Adipocyte (in vitro differentiated cells): ENCODE data around the gene CAT.
A peak's percentile ranks its signal among the peaks of the same experiment; 100 is the strongest.

Experiments
- DNase-seq: peaks from one replicate; pipeline ENCODE4 v3.0.0-alpha.2; 2015; ENCODE audit warnings: low read depth
- H3K27me3 ChIP-seq: replicated peaks from 2 replicates; pipeline ENCODE4 v1.7.0; 2013; ENCODE audit warnings: mild to moderate bottlenecking, low read length, moderate library complexity; ENCODE audit not compliant: control insufficient read depth, insufficient read depth
- H3K36me3 ChIP-seq: 2 replicates; pipeline ENCODE4 v1.7.0; 2013; ENCODE audit warnings: low read length, mild to moderate bottlenecking, moderate library complexity; ENCODE audit not compliant: control insufficient read depth, insufficient read depth, severe bottlenecking
- H3K4me1 ChIP-seq: 2 replicates; pipeline ENCODE4 v1.7.0; 2013; ENCODE audit warnings: mild to moderate bottlenecking, low read length, moderate library complexity; ENCODE audit not compliant: control insufficient read depth, insufficient read depth
- H3K4me3 ChIP-seq: 2 replicates; pipeline ENCODE4 v1.7.0; 2013; ENCODE audit warnings: mild to moderate bottlenecking, low read length, moderate library complexity
- H3K9ac ChIP-seq: 2 replicates; pipeline ENCODE4 v1.7.0; 2013; ENCODE audit warnings: mild to moderate bottlenecking, low read length, moderate library complexity
- H3K9me3 ChIP-seq: 2 replicates; pipeline ENCODE4 v1.7.0; 2013; ENCODE audit warnings: mild to moderate bottlenecking, low read length, moderate library complexity; ENCODE audit not compliant: control insufficient read depth

CAT gene

DNA sequence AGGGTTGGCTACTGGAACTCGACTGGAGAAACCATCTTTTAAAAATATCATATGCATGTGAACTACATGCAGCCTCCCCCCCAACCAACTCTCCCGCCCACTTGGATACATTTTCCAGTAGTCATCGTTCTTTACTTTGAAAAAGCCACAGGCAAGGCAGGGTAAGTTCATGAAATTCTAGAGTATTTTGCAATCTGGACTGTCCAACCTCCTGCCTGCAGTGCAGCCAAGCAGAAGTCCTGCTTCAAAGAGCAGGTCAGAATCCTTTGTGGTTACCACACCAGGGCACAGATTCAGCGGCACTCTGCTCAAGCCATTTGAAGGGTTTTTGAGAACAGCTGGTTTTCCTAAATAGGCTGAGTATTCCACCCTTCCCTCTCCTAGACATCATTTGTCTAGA, 62.8 kb downstream of the CAT start:
- peak; percentile 93 for DNase-seq
- Histone ChIP-seq H3K36me3 (no peaks in the 10 kb centered on the region), H3K4me1 (peaks cover 17% of the 10 kb centered on the region), H3K27me3 (no peaks in the 10 kb centered on the region), H3K9ac (no peak overlapping the region), H3K4me3 (no peak overlapping the region), H3K9me3 (no peaks in the 10 kb centered on the region)

DNA sequence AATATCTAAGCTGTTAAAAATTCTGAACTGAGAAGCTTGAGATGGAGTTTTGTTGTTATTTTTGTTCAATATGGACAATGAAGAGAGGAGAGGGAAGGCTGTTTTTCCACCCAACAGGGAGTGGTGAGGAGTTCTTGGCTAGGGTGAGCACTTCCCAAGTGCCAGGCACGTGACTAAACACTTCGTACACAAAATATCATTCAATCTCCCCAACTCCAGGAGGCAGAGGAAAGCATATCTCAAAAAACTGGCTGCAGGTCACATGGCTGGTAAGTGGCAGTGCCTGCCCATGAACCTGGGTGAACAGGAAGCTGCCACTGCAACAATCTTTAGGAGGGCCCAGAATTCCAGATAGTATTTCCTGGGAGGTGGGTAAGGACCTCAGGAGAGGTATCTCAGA, 63.2 kb downstream of the CAT start:
- Histone ChIP-seq H3K4me3 (no peak overlapping the region), H3K27me3 (no peaks in the 10 kb centered on the region), H3K36me3 (no peaks in the 10 kb centered on the region), H3K9me3 (no peaks in the 10 kb centered on the region), H3K4me1 (peaks cover 17% of the 10 kb centered on the region), H3K9ac (no peak overlapping the region)
- peak; percentile 48 for DNase-seq

DNA sequence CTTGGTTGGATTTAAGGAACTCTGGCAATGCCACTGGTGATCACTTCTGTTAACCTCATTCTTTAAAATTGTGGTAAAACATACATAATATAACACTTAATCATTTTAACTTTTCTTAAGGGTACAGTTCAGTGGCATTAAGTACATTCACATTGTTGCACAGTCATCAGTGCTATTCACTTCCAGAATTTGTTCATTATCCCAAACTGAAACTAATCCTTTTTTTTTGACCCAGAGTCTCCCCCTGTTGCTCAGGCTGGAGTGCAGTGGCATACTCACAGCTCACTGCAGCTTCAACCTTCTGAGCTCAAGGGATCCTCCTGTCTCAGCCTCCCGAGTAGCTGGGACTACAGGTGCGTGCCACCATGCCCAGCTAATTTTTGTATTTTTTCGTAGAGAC, 64.2 kb downstream of the CAT start:
- H3K27me3 ChIP-seq, result no peaks in the 10 kb centered on the region
- DNase-seq, result no peak
- H3K4me3 ChIP-seq, result no peak overlapping the region
- no peaks in the 10 kb centered on the region for H3K9me3 ChIP-seq
- peaks cover 17% of the 10 kb centered on the region for H3K4me1 ChIP-seq
- no peak overlapping the region for H3K9ac ChIP-seq
- no peaks in the 10 kb centered on the region for H3K36me3 ChIP-seq

DNA sequence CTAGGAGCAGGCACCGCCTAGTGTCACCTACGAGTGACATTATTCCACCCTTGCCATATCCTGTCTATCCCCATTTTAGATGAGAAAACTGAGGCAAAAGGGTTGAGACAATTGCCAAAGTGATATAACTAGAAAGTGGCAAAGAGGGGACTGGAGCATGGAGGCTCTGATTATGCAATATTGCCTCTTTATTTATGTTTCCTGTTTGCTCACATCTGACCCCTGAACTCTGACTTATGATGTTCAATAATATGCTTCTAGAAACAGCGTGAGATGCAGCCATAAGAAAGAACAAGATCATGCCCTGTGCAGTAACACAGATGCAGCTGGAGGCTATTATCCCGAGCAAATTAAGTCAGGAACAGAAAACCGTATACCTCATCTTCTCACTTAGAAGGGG, 67.1 kb downstream of the CAT start:
- DNase-seq, result no peak
- H3K4me1 ChIP-seq, result peaks cover 17% of the 10 kb centered on the region
- no peaks in the 10 kb centered on the region for H3K9me3 ChIP-seq
- H3K27me3 ChIP-seq, result no peaks in the 10 kb centered on the region
- no peak overlapping the region for H3K4me3 ChIP-seq
- H3K9ac ChIP-seq, result no peak overlapping the region
- H3K36me3 ChIP-seq, result no peaks in the 10 kb centered on the region

DNA sequence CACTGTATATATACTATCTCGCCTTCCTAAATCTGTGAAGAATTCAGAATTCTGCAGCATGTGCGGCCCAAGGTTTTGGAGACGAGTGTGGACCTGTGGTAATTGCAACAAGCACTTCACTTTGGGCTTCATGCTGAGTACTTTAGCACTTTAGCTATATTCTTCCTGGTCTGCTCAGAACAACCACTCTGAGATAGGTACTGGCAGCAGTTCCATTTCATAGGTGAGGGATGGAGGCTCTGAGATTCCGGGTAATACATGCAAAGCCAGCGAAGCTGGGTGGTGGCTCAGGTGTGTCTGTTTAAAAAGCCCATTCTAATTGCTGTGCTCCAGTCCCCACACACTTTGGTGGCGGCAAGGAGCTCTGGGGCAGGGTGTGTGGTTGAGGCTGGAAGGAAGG, 68.4 kb downstream of the CAT start:
- DNase-seq, result no peak
- H3K27me3 ChIP-seq, result no peaks in the 10 kb centered on the region
- H3K4me1 ChIP-seq, result peaks cover 4% of the 10 kb centered on the region
- no peak overlapping the region for H3K4me3 ChIP-seq
- no peak overlapping the region for H3K9ac ChIP-seq
- H3K9me3 ChIP-seq, result no peaks in the 10 kb centered on the region
- no peaks in the 10 kb centered on the region for H3K36me3 ChIP-seq

DNA sequence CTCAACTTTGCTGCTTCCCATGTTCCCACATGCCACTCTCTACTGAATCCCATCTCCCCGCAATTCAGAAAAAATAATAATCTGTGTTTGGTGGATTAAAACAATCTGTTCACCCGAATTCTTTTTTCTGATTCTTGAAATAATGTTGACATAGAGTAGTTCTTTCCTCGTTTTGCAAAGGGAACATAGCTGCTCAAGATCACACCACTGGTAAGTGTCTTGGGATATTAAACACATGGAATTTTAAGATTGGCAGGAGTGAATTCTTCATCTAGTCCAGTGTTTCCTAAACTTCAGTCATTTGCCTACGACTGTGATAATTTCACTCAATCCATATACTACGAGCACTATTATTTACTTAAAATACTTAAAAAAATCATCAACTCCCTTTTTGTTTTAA, 68.9 kb downstream of the CAT start:
- Histone ChIP-seq H3K9ac (no peak overlapping the region), H3K9me3 (no peaks in the 10 kb centered on the region), H3K4me3 (no peak overlapping the region), H3K4me1 (no peaks in the 10 kb centered on the region), H3K27me3 (no peaks in the 10 kb centered on the region), H3K36me3 (no peaks in the 10 kb centered on the region)
- no peak for DNase-seq

DNA sequence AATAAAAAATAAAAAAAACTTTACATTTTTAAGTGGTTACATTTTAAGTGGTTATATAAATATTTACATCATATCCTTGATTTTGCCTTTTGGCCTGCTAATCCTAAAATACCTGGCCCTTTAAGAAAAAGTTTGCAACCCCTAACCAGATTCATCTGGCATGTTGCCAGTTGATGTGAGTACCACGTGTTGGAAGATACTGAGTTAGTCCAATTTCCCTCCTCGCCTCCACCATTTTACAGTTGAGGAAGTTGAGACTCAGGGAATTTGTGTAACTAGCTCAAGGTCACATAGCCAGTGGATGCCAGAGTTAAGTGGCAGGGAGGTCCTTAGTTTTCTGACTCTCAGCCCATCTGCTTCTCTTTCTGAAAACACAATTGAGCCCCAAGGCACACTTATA, 69.8 kb downstream of the CAT start:
- Histone ChIP-seq H3K9me3 (no peaks in the 10 kb centered on the region), H3K4me1 (no peaks in the 10 kb centered on the region), H3K27me3 (no peaks in the 10 kb centered on the region), H3K9ac (no peak overlapping the region), H3K4me3 (no peak overlapping the region), H3K36me3 (no peaks in the 10 kb centered on the region)
- no peak for DNase-seq

DNA sequence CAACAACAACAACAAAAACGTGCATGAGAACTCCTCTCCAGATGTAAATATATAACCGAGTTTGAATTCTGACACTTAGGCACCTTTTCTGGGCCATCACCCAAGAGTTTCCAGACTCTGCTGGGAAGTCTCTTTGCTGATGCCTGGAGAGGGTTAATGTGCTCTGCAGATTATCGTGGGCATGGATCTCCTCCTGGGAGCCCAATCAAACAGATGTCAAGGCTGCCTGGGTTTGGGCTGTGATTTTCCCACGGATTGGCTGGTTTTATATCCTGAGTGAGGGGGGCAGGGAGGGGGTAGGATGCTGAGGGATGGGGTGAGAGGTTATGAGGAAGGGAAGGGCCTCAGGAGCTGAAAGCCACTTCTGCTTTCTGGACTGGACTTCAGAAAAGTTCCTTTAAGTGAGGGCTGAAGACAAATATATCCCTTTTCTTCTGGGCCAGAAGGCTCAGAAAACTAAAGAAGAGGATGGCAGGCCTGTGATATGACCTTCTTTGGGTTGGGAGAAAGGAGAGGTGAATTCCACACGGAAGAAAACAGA, 70.7 kb downstream of the CAT start:
- H3K36me3 ChIP-seq, result no peaks in the 10 kb centered on the region
- no peaks in the 10 kb centered on the region for H3K27me3 ChIP-seq
- no peak overlapping the region for H3K4me3 ChIP-seq
- H3K4me1 ChIP-seq, result no peaks in the 10 kb centered on the region
- no peaks in the 10 kb centered on the region for H3K9me3 ChIP-seq
- H3K9ac ChIP-seq, result no peak overlapping the region
- DNase-seq, result no peak

DNA sequence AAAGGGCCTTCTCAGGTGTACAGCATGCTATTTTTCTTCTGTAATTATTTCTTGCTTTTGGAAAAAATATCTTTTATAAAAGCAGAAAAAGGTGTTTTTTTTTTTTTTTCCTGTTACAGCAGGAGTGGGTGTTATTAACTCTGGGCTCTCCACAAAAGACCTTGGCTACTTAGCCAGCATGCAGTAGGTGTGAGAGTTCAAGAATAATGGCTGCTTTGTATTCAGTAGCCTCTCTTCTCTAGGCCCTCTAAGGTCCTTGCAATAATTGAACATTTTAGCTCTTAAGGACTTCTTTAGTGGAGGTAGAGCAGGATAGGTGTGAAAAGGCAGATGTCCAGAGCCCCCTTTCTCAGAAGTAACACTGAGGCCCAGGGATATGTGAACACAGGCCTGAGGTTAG, 71.5 kb downstream of the CAT start:
- Histone ChIP-seq H3K9me3 (no peaks in the 10 kb centered on the region), H3K27me3 (no peaks in the 10 kb centered on the region), H3K36me3 (no peaks in the 10 kb centered on the region), H3K4me1 (no peaks in the 10 kb centered on the region), H3K9ac (no peak overlapping the region), H3K4me3 (no peak overlapping the region)
- no peak for DNase-seq

DNA sequence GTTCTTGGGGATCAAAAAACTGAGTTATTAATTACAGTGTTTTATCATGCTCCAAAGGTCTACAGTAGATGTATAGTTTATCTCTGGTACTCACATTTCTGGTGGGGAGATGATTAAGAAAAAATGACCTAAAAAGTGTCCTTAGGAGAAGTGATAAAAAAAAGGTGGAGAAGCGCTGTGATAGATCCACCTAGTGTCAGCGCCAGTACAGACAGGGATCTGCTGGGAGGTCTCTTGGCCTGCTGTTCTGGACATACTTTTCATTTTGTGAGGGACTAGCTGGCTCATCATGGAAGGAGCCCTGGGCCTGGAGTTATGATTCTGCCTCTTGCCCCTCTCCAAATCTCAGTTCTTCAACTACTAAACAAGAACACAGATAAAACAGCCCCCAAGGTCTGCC, 71.9 kb downstream of the CAT start:
- Histone ChIP-seq H3K9me3 (no peaks in the 10 kb centered on the region), H3K27me3 (no peaks in the 10 kb centered on the region), H3K4me3 (no peak overlapping the region), H3K4me1 (no peaks in the 10 kb centered on the region), H3K36me3 (no peaks in the 10 kb centered on the region), H3K9ac (no peak overlapping the region)
- DNase-seq, result no peak

DNA sequence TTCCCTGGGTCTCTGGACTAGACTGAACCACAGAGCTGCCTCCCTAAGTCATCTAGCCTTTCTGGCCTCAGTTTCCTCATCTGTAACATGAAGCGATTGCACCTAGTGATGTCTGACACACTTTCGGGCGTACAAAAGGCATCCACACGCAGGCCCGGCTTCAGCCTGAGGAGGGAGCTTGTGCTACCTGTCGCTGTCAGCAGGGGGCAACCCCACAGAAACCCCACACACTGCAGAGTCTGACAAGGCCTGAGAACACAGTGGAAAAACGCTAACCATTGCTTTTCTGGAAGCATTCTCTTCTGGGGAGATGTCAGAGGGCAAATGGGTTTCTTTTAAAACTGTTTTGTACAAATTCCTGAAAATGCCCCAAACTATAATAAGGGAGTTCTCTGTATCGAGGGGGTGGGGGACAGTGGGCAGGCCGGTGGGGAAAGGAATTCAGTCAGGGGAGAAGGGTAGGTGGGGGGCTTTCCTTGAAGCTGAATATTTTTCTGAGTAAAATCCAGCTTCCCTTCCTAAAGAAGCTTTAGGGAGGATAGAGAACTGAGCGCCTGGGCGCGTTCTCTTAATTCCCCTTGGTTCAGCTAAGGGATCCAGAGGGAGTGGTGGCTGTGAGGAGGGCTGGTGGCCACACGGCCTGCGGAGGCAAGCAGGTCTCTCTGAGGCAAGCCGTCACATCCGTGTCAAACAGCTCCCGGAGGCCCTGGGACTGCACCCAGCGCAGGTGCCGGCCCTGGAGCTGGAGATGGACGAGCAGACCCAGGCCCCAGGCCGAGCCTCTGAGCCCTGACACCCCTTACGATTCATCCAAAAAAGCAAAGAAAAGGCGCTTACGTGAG, 74.3 kb downstream of the CAT start:
- H3K9ac ChIP-seq, result no peak overlapping the region
- H3K9me3 ChIP-seq, result no peaks in the 10 kb centered on the region
- H3K36me3 ChIP-seq, result no peaks in the 10 kb centered on the region
- DNase-seq, result peak; percentile 63
- peaks cover 13% of the 10 kb centered on the region for H3K27me3 ChIP-seq
- no peaks in the 10 kb centered on the region for H3K4me1 ChIP-seq
- H3K4me3 ChIP-seq, result no peak overlapping the region
